Tibial artery (tissue), 4 donors: ENCODE results near the gene NF1.

Experiments used
- DNase-seq, 2 donors: peaks; one replicate each; pipeline ENCODE4 v3.0.0-alpha.2; 2019
- H3K27ac ChIP-seq, 2 donors: fragments of 200-600 bp; sonication (generic) in 1 of 2; 1 replicate in 1 of 2; 2 replicates in 1 of 2; pipeline ENCODE4 v1.5.1; 2018 to 2019; ENCODE audit warnings: mild to moderate bottlenecking in 1 of 2
- H3K27me3 ChIP-seq, 2 donors: fragments of 200-600 bp; sonication (generic) in 1 of 2; one replicate each; pipeline versions ENCODE4 v1.5.1 to v1.6.0; 2016 to 2019
- H3K36me3 ChIP-seq, 3 donors: fragments of 200-600 bp; sonication (generic) in 2 of 3; one replicate each; pipeline ENCODE4 v1.5.1; 2016 to 2019; ENCODE audit warnings: mild to moderate bottlenecking in 2 of 3
- H3K4me1 ChIP-seq, 4 donors: fragments of 200-600 bp; sonication (generic) in 2 of 4; 1 replicate in 3 of 4; 2 replicates in 1 of 4; pipeline ENCODE4 v1.5.1; 2016 to 2019
- H3K4me3 ChIP-seq, 2 donors: fragments of 200-600 bp; sonication (generic) in 1 of 2; 1 replicate in 1 of 2; 2 replicates in 1 of 2; pipeline ENCODE4 v1.5.1; 2018 to 2019; ENCODE audit warnings: mild to moderate bottlenecking in 2 of 2
- H3K9me3 ChIP-seq, 3 donors: fragments of 200-600 bp; sonication (generic) in 1 of 3; one replicate each; pipeline ENCODE4 v1.5.1; 2016 to 2019
- intact Hi-C: fragments of 100-400 bp; cut with DNase I; formaldehyde crosslinking; loops from one replicate; pipeline ENCODE4 v1.15.0; 2023; ENCODE audit warnings: low total_unique reads
- TF ChIP-seq, protein P1 (sequence below), 2 experiments: fragments of 200-600 bp in 1 of 2; fragments of 450-650 bp in 1 of 2; IDR thresholded peaks; one replicate each; pipeline ENCODE4 v1.5.1; 2017 to 2019; ENCODE audit warnings: antibody characterized with exemption in 2 of 2, mild to moderate bottlenecking in 1 of 2, moderate library complexity in 1 of 2

The NF1 gene

DNA sequence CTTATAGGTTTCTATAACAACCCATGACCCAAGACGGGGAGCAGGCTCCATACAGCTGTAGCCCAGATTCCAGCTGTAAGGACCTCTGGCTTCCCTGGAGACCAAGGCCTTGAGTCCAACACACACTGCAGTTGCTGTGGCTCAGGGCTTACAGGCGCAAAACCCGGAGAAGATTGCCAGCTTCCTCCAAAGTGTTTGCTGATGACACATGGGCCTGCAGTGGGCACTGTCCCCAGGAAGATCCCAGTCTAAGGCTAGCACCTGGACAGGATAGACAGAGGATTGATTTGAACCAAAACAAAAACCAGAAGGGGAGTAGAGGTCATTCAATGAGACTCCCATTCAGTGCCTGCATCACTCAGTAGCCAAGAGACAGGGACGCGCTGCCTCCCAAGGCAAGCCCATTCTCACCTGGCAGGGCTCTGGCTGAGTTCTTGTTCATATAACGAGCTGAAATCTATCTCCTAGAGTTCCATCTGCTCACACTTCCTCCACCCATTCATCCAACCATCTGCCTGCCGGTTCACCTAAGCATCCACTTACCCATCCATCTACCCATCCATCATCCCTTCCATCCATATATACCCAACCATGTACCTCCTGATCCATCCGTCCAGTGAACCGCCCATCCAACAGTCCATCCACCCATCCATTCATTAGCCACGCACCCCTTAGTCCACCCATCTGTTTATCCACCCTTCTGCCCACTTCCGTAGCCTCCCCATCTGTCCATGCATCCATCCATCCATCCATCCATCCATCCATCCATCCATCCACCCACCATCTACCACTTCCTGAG, 306.9 kb downstream of the NF1 start:
- Histone ChIP-seq H3K4me1 (no peaks in the 10 kb centered on the region), H3K27ac (no peak overlapping the region), H3K27me3 (peaks cover 0 to 38% of the 10 kb centered on the region in 2 donors), H3K36me3 (no peaks in the 10 kb centered on the region), H3K9me3 (no peaks in the 10 kb centered on the region), H3K4me3 (no peak overlapping the region)
- TF ChIP-seq, protein P1, sequence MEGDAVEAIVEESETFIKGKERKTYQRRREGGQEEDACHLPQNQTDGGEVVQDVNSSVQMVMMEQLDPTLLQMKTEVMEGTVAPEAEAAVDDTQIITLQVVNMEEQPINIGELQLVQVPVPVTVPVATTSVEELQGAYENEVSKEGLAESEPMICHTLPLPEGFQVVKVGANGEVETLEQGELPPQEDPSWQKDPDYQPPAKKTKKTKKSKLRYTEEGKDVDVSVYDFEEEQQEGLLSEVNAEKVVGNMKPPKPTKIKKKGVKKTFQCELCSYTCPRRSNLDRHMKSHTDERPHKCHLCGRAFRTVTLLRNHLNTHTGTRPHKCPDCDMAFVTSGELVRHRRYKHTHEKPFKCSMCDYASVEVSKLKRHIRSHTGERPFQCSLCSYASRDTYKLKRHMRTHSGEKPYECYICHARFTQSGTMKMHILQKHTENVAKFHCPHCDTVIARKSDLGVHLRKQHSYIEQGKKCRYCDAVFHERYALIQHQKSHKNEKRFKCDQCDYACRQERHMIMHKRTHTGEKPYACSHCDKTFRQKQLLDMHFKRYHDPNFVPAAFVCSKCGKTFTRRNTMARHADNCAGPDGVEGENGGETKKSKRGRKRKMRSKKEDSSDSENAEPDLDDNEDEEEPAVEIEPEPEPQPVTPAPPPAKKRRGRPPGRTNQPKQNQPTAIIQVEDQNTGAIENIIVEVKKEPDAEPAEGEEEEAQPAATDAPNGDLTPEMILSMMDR (IDR thresholded peaks at IDR 0.05), result no peak
- peak in 1 of 2 donors; percentile 31 for DNase-seq
- intact Hi-C loops, result no loop called here

DNA sequence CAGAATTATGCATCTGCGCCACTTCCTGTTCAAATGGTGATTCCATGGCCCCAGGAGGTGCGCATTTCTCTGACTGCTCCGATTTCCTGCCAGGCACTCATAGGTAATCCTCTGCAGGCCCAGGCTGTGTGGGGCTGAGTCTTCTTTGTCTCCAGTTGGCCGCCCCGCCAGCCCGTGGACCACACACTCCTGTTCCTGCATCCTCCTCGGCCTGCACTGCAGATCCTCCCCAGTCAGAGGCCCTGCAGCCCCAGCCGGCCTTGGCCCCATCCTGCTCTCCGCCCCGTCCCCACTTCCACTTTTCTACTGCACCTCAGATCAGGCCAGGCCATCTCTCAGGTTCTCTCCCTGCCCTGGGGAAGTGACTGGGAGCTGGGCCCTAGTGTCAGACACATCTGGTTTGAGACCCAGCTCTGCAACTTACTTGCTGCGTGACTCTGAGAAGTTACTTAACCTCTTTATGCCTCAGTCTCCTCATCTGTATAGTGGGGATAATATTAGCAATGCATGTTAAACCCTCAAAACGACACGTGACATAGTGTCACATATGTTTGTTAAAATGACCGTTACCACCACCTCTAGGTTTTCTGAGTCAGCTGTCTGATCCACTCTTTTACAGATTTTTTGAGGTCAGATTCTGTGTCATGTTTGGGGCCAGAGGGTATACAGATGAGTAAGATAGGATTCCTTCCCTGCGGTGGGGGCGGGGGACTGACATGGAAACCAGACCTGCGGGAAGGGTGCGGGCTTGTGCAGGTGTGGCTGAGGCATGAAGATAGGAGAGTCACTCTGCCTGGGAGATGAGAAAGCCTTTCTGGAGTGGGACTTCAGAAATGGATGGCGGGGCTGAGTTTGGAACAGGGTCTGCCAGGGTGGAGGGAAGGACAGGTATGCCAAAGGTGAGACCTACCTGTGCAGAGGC, 309.5 kb downstream of the NF1 start:
- TF ChIP-seq, protein P1 (IDR thresholded peaks at IDR 0.05), result no peak
- Histone ChIP-seq H3K27ac (no peak overlapping the region), H3K9me3 (no peaks in the 10 kb centered on the region), H3K36me3 (no peaks in the 10 kb centered on the region), H3K4me1 (no peaks in the 10 kb centered on the region), H3K4me3 (no peak overlapping the region), H3K27me3 (peaks cover 0 to 24% of the 10 kb centered on the region in 2 donors)
- intact Hi-C loops, result no loop called here
- DNase-seq, result peak in 1 of 2 donors; percentile 56

DNA sequence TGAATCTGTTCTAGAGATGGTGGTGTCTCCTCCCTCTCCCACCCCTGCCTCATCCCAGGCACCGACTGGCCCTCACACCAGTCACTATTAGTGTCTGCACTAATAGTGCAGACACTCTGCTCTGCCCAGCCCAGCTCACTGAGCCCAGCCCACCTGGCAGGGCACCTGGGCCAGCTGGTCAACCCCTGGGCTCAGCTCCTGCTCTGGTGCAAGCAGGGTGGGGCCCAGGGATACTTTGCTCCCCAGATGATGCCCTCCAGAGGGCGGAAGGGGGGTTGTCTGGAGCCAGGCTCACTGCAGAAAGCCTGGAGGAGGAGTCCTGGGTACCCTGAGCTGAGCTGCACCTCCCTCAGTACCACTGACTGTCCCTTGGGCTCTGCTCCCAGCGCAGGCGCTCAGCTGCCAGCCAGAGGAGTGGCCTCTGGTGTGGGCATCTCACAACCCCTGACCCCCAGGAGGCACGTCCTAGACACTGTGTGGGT, 311.2 kb downstream of the NF1 start:
- no peak for DNase-seq
- no peak overlapping the region for H3K4me3 ChIP-seq
- H3K27me3 ChIP-seq, result peaks cover 0 to 26% of the 10 kb centered on the region in 2 donors
- intact Hi-C loops, result no loop called here
- no peaks in the 10 kb centered on the region for H3K9me3 ChIP-seq
- no peak overlapping the region for H3K27ac ChIP-seq
- TF ChIP-seq, protein P1 (IDR thresholded peaks at IDR 0.05), result no peak
- H3K36me3 ChIP-seq, result no peaks in the 10 kb centered on the region
- no peaks in the 10 kb centered on the region for H3K4me1 ChIP-seq

DNA sequence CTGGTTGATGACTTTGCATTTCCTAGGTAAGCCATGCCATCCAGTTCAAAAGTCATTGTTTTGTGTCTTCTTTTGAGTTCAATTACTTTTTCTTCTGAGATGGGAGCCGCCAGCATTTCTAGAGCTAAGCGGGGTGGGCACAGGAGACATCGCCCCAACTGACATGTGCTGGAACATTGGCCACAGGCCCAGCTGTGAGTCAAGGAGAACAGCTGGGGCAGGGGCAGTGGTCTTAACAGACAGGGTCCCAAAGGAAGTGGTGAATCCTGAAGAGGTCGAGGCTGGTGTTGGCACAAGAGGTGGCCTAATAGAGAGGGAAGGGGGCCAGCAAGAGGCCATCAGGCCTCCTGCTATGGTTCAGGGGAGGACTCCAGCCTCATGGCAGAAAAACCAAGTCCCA, 313.8 kb downstream of the NF1 start:
- Histone ChIP-seq H3K27ac (no peak overlapping the region), H3K4me1 (no peaks in the 10 kb centered on the region)

DNA sequence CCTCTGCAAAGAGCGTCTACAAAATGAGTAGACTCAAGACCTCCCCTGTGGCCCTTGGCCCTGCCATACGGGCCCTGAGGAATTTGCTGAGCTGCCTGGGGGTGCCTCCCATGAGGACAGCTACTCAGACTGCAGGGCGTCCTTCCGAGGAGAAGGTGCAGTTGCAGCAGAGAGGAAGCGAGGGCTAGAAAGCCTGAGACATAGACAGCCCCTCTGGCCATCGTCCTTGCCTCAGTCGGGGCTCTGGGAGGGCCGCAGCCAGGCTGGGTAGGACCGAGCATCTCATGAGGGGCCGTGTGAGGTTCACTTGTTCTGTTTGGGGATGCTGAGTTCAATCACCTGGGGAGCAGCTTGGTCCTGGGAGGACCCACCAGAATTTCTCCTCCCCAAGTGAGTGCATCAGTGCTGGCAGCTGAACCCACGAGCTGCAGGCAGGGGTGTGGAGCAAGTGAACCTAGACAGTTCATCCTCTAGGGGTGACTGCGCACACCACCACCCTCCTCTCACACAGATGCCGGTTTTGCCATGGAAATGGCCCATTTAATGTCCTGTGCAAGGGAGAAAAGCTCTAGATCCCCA, 317.0 kb downstream of the NF1 start:
- Histone ChIP-seq H3K27me3 (peaks cover 0 to 39% of the 10 kb centered on the region in 2 donors), H3K36me3 (no peaks in the 10 kb centered on the region), H3K9me3 (no peaks in the 10 kb centered on the region), H3K4me3 (no peak overlapping the region), H3K27ac (no peak overlapping the region), H3K4me1 (no peaks in the 10 kb centered on the region)
- no peak for DNase-seq
- TF ChIP-seq, protein P1 (IDR thresholded peaks at IDR 0.05), result no peak
- intact Hi-C loops, result no loop called here

More for the DNA sequence above, 313.8 kb downstream of the NF1 start:
- Histone ChIP-seq H3K9me3 (no peaks in the 10 kb centered on the region), H3K4me3 (no peak overlapping the region), H3K36me3 (no peaks in the 10 kb centered on the region), H3K27me3 (peaks cover 0 to 35% of the 10 kb centered on the region in 2 donors)
- DNase-seq, result no peak
- TF ChIP-seq, protein P1 (IDR thresholded peaks at IDR 0.05), result no peak
- intact Hi-C loops, result no loop called here
